KMS-11 (cell line): ENCODE measurements around the gene BTBD16.
A peak's percentile ranks its signal among the peaks of the same experiment; 100 is the strongest.

Experiments
- H2AFZ ChIP-seq: fragments of 200-600 bp; sonication (generic); 2 replicates; pipeline ENCODE4 v1.6.1; 2016; ENCODE audit warnings: antibody characterized with exemption, mixed run types, low read depth
- H3K27ac ChIP-seq: fragments of 200-600 bp; sonication (generic); 2 replicates; pipeline ENCODE4 v1.6.1; 2016; ENCODE audit warnings: mild to moderate bottlenecking, mixed run types
- H3K27me3 ChIP-seq: fragments of 200-600 bp; sonication (generic); 2 replicates; pipeline ENCODE4 v1.6.1; 2017; ENCODE audit warnings: mild to moderate bottlenecking, low read depth, mixed run types, moderate library complexity; ENCODE audit not compliant: insufficient read depth
- H3K36me3 ChIP-seq: fragments of 200-600 bp; sonication (generic); 2 replicates; pipeline ENCODE4 v1.6.1; 2017; ENCODE audit warnings: mild to moderate bottlenecking, mixed run types; ENCODE audit not compliant: insufficient read depth
- H3K4me1 ChIP-seq: fragments of 200-600 bp; sonication (generic); 2 replicates; pipeline ENCODE4 v1.6.1; 2016; ENCODE audit warnings: mild to moderate bottlenecking, low read depth, mixed run types; ENCODE audit not compliant: poor library complexity, severe bottlenecking
- H3K4me2 ChIP-seq: fragments of 200-600 bp; sonication (generic); 2 replicates; pipeline ENCODE4 v1.7.0; 2016; ENCODE audit warnings: mild to moderate bottlenecking, mixed run types
- H3K4me3 ChIP-seq: fragments of 200-600 bp; sonication (generic); IDR thresholded peaks from 2 replicates; pipeline ENCODE4 v1.6.1; 2017; ENCODE audit warnings: low read depth, low read length, mixed read lengths; ENCODE audit not compliant: insufficient read depth
- H3K79me2 ChIP-seq: fragments of 200-600 bp; sonication (generic); 2 replicates; pipeline ENCODE4 v1.6.1; 2016; ENCODE audit warnings: low read depth, mixed run types; ENCODE audit not compliant: insufficient read depth
- H3K9ac ChIP-seq: fragments of 200-600 bp; sonication (generic); 2 replicates; pipeline ENCODE4 v1.6.1; 2016; ENCODE audit warnings: mild to moderate bottlenecking, mixed run types
- H4K20me1 ChIP-seq: fragments of 200-600 bp; sonication (generic); 2 replicates; pipeline ENCODE4 v1.6.1; 2016; ENCODE audit warnings: mild to moderate bottlenecking, mixed run types; ENCODE audit not compliant: insufficient read depth
- CTCF ChIP-seq: fragments of 200-600 bp; sonication (generic); conservative IDR thresholded peaks from 2 replicates; pipeline ENCODE4 v1.6.1; 2017; ENCODE audit warnings: low read depth, mild to moderate bottlenecking, antibody characterized with exemption, low read length, moderate library complexity, mixed read lengths

BTBD16 gene

GRCh38 chr10:122375679-122376160 is 104.6 kb downstream of the BTBD16 start:
- no peak for TF ChIP-seq CTCF
- Histone ChIP-seq H2AFZ (no peak overlapping the region), H4K20me1 (no peaks in the 10 kb centered on the region), H3K36me3 (no peaks in the 10 kb centered on the region), H3K27ac (no peak overlapping the region), H3K79me2 (no peaks in the 10 kb centered on the region), H3K4me2 (peak overlapping the region; percentile 56), H3K4me1 (peaks cover 10% of the 10 kb centered on the region), H3K27me3 (peaks cover 64% of the 10 kb centered on the region), H3K4me3 (no peak overlapping the region), H3K9ac (no peak overlapping the region)

DNA sequence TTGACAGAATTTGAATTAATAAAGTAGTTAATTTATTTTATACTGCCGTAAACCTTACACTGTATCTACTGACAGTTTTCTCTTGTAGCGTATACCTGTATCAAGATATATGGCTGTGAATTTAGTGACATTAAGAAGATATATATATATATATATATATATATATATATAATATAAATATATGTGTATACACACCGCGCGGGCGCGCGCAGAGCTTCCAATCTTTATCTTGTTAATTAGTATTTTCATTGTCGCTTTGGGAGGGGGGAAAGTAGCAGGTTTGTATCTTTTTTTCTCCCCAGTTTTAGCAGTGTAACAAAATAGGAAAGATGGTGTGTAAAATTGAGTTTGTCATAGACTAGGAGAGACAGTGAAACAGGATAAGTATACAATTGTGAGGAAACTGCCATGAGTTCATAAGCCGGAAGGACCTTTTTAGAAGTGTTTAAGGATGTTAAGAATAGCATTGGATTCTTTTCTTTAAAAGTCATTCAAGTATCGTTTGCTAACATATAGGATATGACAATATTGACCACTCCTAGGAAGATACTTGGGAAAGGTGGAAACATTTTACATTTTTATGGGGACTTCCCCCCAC is 105.4 kb downstream of the BTBD16 start:
- H3K4me2 ChIP-seq: no peak overlapping the region

GRCh38 chr10:122379041-122379440 is 107.9 kb downstream of the BTBD16 start:
- no peak for TF ChIP-seq CTCF
- Histone ChIP-seq H4K20me1 (no peaks in the 10 kb centered on the region), H3K36me3 (no peaks in the 10 kb centered on the region), H3K27me3 (peaks cover 35% of the 10 kb centered on the region; the same call in 1 of the 2 replicates), H3K27ac (no peak overlapping the region), H3K79me2 (no peaks in the 10 kb centered on the region), H3K9ac (no peak overlapping the region), H3K4me1 (peaks cover 10% of the 10 kb centered on the region), H3K4me3 (no peak overlapping the region), H3K4me2 (no peak overlapping the region), H2AFZ (no peak overlapping the region)

More for the DNA sequence above, 105.4 kb downstream of the BTBD16 start:
- Histone ChIP-seq H3K27me3 (peaks cover 58% of the 10 kb centered on the region), H3K27ac (no peak overlapping the region), H3K36me3 (no peaks in the 10 kb centered on the region), H3K9ac (no peak overlapping the region), H3K4me1 (peaks cover 10% of the 10 kb centered on the region), H3K4me3 (no peak overlapping the region), H2AFZ (no peak overlapping the region), H4K20me1 (no peaks in the 10 kb centered on the region), H3K79me2 (no peaks in the 10 kb centered on the region)
- no peak for TF ChIP-seq CTCF

DNA sequence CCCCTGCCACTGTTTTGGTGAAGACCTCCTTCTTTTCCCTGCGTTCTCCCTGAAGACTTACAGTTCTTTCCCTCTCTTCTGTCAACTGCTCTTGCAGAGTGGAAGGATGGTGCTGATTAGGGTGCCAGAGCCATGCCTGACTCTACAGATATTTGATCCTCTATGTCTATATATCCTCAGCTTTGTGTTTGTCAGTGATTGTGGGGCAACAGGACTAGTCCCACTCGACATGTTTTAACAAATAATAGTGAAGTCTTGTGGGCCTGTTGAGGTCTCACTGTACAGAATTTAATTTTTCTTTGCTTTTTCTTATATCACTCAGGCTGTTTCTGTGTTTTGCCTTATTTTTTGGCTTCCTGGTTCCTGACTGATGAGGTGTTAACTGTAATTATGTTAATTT is 108.4 kb downstream of the BTBD16 start:
- TF ChIP-seq CTCF: no peak
- H2AFZ ChIP-seq: no peak overlapping the region
- H3K27ac ChIP-seq: no peak overlapping the region
- H3K9ac ChIP-seq: no peak overlapping the region
- no peak overlapping the region for H3K4me3 ChIP-seq
- H3K36me3 ChIP-seq: no peaks in the 10 kb centered on the region
- peaks cover 10% of the 10 kb centered on the region for H3K4me1 ChIP-seq
- H4K20me1 ChIP-seq: no peaks in the 10 kb centered on the region
- H3K27me3 ChIP-seq: peaks cover 35% of the 10 kb centered on the region; the same call in 1 of the 2 replicates
- H3K79me2 ChIP-seq: no peaks in the 10 kb centered on the region
- H3K4me2 ChIP-seq: no peak overlapping the region
